Measurements from ENCODE around the gene GPR146.

GPR146 gene

GRCh38 chr7:1004018-1004852 is 40.1 kb upstream of the GPR146 start:
- H3K4me2 ChIP-seq (ENCODE audit: low read length, poor library complexity, severe bottlenecking), result no peak overlapping the region
- H2BK5ac ChIP-seq (ENCODE audit: low read depth, low read length, poor library complexity, severe bottlenecking), result no peak overlapping the region
- H3K18ac ChIP-seq (ENCODE audit: low read depth in 1 of 2, low read length in 2 of 2), result no peak overlapping the region
- no peak overlapping the region for H3K14ac ChIP-seq (ENCODE audit: low read length in 2 of 2)
- H2AK5ac ChIP-seq (ENCODE audit: low read length, severe bottlenecking), result no peak overlapping the region
- no peak overlapping the region for H2BK120ac ChIP-seq (ENCODE audit: low read depth, low read length)
- peaks cover 20 to 68% of the 10 kb centered on the region in 2 experiments for H3K36me3 ChIP-seq (ENCODE audit: control insufficient read depth in 1 of 2, insufficient read depth in 2 of 2, low read depth in 1 of 2, low read length in 2 of 2)
- H4K8ac ChIP-seq (ENCODE audit: low read length), result no peak overlapping the region
- no peak overlapping the region for H2BK12ac ChIP-seq (ENCODE audit: low read length in 2 of 2)
- H4K91ac ChIP-seq (ENCODE audit: low read length), result peak overlapping the region; percentile 70
- no peaks in the 10 kb centered on the region for H3K27me3 ChIP-seq (ENCODE audit: control insufficient read depth in 1 of 2, insufficient read depth in 1 of 2, low read length in 2 of 2)
- no peak overlapping the region for H3K23ac ChIP-seq (ENCODE audit: low read length in 2 of 2)
- 87% methylated on average over 32 of the region's 32 CpGs for WGBS
- no peaks in the 10 kb centered on the region for H3K9me3 ChIP-seq (ENCODE audit: control insufficient read depth, low read length)
- H3K4me1 ChIP-seq (ENCODE audit: control insufficient read depth, insufficient read depth, low read depth, low read length), result peaks cover 16% of the 10 kb centered on the region
- H2BK15ac ChIP-seq (ENCODE audit: low read depth, poor library complexity, severe bottlenecking), result no peak overlapping the region
- peaks cover 17% of the 10 kb centered on the region for H3K79me1 ChIP-seq (replicated peaks; ENCODE audit: low read length, poor library complexity, severe bottlenecking)
- no peak overlapping the region for H3K4me3 ChIP-seq (ENCODE audit: insufficient read depth in 1 of 2, low read depth in 1 of 2, low read length in 2 of 2)
- H3K9ac ChIP-seq (ENCODE audit: low read length), result no peak overlapping the region
- no peak overlapping the region for H3K27ac ChIP-seq (ENCODE audit: low read length, poor library complexity, severe bottlenecking)
- no peak overlapping the region for H2AFZ ChIP-seq (ENCODE audit: low read depth, low read length)
- no peak overlapping the region for H3K4ac ChIP-seq (ENCODE audit: low read depth in 1 of 2, low read length in 2 of 2)
- DNase-seq, result no peak

DNA sequence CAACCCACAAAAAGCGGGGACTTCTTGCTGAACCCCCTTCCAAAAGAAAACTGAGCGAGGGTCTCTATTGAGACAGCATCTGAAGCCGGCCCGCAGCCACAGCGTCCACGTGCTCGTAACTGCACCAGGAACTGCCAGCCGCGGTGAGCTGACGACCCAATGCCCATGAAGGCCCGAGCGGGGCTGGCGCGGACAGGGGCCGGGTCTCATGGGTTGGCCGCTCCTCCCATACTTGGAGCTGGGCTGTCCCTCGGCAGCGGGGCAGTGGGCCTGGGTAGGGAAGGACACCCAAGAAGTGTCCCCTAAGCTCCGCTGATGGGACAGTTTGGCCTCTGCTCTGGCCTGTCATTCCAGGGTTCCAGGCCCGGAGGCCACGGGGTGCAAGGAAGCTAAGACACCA is 39.0 kb upstream of the GPR146 start:
- H2AK5ac ChIP-seq (ENCODE audit: low read length, severe bottlenecking), result no peak overlapping the region
- no peak overlapping the region for H2AFZ ChIP-seq (ENCODE audit: low read depth, low read length)
- no peaks in the 10 kb centered on the region for H3K27me3 ChIP-seq (ENCODE audit: control insufficient read depth in 1 of 2, insufficient read depth in 1 of 2, low read length in 2 of 2)
- H3K4ac ChIP-seq (ENCODE audit: low read depth in 1 of 2, low read length in 2 of 2), result no peak overlapping the region
- H2BK5ac ChIP-seq (ENCODE audit: low read depth, low read length, poor library complexity, severe bottlenecking), result no peak overlapping the region
- no peak overlapping the region for H2BK12ac ChIP-seq (ENCODE audit: low read length in 2 of 2)
- peaks cover 17% of the 10 kb centered on the region for H3K79me1 ChIP-seq (replicated peaks; ENCODE audit: low read length, poor library complexity, severe bottlenecking)
- H3K18ac ChIP-seq (ENCODE audit: low read depth in 1 of 2, low read length in 2 of 2), result no peak overlapping the region
- no peak overlapping the region for H2BK15ac ChIP-seq (ENCODE audit: low read depth, poor library complexity, severe bottlenecking)
- DNase-seq, result no peak
- H2BK120ac ChIP-seq (ENCODE audit: low read depth, low read length), result no peak overlapping the region
- H3K9ac ChIP-seq (ENCODE audit: low read length), result no peak overlapping the region
- H3K23ac ChIP-seq (ENCODE audit: low read length in 2 of 2), result no peak overlapping the region
- peak overlapping the region; percentile 65 for H4K91ac ChIP-seq (ENCODE audit: low read length)
- H3K9me3 ChIP-seq (ENCODE audit: control insufficient read depth, low read length), result no peaks in the 10 kb centered on the region
- no peak overlapping the region for H3K4me2 ChIP-seq (ENCODE audit: low read length, poor library complexity, severe bottlenecking)
- peaks cover 15% of the 10 kb centered on the region for H3K4me1 ChIP-seq (ENCODE audit: control insufficient read depth, insufficient read depth, low read depth, low read length)
- no peak overlapping the region for H3K27ac ChIP-seq (ENCODE audit: low read length, poor library complexity, severe bottlenecking)
- H3K4me3 ChIP-seq (ENCODE audit: insufficient read depth in 1 of 2, low read depth in 1 of 2, low read length in 2 of 2), result no peak overlapping the region
- 97% methylated on average over 21 of the region's 21 CpGs for WGBS
- H3K36me3 ChIP-seq (ENCODE audit: control insufficient read depth in 1 of 2, insufficient read depth in 2 of 2, low read depth in 1 of 2, low read length in 2 of 2), result peaks cover 20 to 67% of the 10 kb centered on the region in 2 experiments
- H4K8ac ChIP-seq (ENCODE audit: low read length), result no peak overlapping the region
- H3K14ac ChIP-seq (ENCODE audit: low read length in 2 of 2), result no peak overlapping the region

DNA sequence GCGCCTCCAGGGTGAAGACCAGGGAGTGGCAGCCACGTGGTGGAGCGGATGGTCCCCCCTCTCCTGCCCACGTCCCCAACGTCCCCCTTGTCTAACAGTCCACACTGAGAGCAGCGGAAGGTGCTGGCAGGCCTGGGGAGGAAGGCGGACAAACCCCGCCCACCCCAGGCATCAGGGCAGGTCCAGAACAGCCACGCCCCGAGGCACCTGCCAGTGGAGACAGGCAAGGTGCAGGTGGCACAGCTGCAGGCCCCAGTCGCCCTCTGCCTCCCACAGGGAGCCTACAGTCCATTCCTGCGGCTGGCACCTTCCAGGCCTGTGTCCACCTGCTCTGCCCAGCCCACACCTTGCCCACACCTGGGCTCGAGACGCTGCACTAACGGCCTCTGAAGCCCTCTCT is 36.4 kb upstream of the GPR146 start:
- Histone ChIP-seq H2BK12ac (ENCODE audit: low read length in 2 of 2) (no peak overlapping the region), H2AFZ (ENCODE audit: low read depth, low read length) (no peak overlapping the region), H3K23ac (ENCODE audit: low read length in 2 of 2) (no peak overlapping the region), H3K79me1 (replicated peaks; ENCODE audit: low read length, poor library complexity, severe bottlenecking) (peaks cover 38% of the 10 kb centered on the region), H3K4ac (ENCODE audit: low read depth in 1 of 2, low read length in 2 of 2) (no peak overlapping the region), H3K4me3 (ENCODE audit: insufficient read depth in 1 of 2, low read depth in 1 of 2, low read length in 2 of 2) (no peak overlapping the region), H3K18ac (ENCODE audit: low read depth in 1 of 2, low read length in 2 of 2) (no peak overlapping the region), H3K27me3 (ENCODE audit: control insufficient read depth in 1 of 2, insufficient read depth in 1 of 2, low read length in 2 of 2) (no peaks in the 10 kb centered on the region), H4K8ac (ENCODE audit: low read length) (no peak overlapping the region), H3K36me3 (ENCODE audit: control insufficient read depth in 1 of 2, insufficient read depth in 2 of 2, low read depth in 1 of 2, low read length in 2 of 2) (peaks cover 20 to 73% of the 10 kb centered on the region in 2 experiments), H2AK5ac (ENCODE audit: low read length, severe bottlenecking) (no peak overlapping the region), H3K4me1 (ENCODE audit: control insufficient read depth, insufficient read depth, low read depth, low read length) (peaks cover 14% of the 10 kb centered on the region), H3K9ac (ENCODE audit: low read length) (no peak overlapping the region), H4K91ac (ENCODE audit: low read length) (no peak overlapping the region), H3K14ac (ENCODE audit: low read length in 2 of 2) (no peak overlapping the region), H3K9me3 (ENCODE audit: control insufficient read depth, low read length) (no peaks in the 10 kb centered on the region), H3K27ac (ENCODE audit: low read length, poor library complexity, severe bottlenecking) (no peak overlapping the region), H3K4me2 (ENCODE audit: low read length, poor library complexity, severe bottlenecking) (no peak overlapping the region), H2BK15ac (ENCODE audit: low read depth, poor library complexity, severe bottlenecking) (no peak overlapping the region), H2BK120ac (ENCODE audit: low read depth, low read length) (no peak overlapping the region), H2BK5ac (ENCODE audit: low read depth, low read length, poor library complexity, severe bottlenecking) (no peak overlapping the region)
- DNase-seq, result no peak
- WGBS, result over 99% methylated on average over 11 of the region's 15 CpGs

GRCh38 chr7:1008733-1009363 is 35.5 kb upstream of the GPR146 start:
- no peak for DNase-seq
- Histone ChIP-seq H3K79me1 (replicated peaks; ENCODE audit: low read length, poor library complexity, severe bottlenecking) (peaks cover 41% of the 10 kb centered on the region), H3K9ac (ENCODE audit: low read length) (no peak overlapping the region), H2BK120ac (ENCODE audit: low read depth, low read length) (no peak overlapping the region), H2AK5ac (ENCODE audit: low read length, severe bottlenecking) (no peak overlapping the region), H2AFZ (ENCODE audit: low read depth, low read length) (no peak overlapping the region), H3K4me2 (ENCODE audit: low read length, poor library complexity, severe bottlenecking) (no peak overlapping the region), H3K4me1 (ENCODE audit: control insufficient read depth, insufficient read depth, low read depth, low read length) (peaks cover 14% of the 10 kb centered on the region), H3K27ac (ENCODE audit: low read length, poor library complexity, severe bottlenecking) (no peak overlapping the region), H2BK5ac (ENCODE audit: low read depth, low read length, poor library complexity, severe bottlenecking) (no peak overlapping the region), H2BK12ac (ENCODE audit: low read length in 2 of 2) (no peak overlapping the region), H3K27me3 (ENCODE audit: control insufficient read depth in 1 of 2, insufficient read depth in 1 of 2, low read length in 2 of 2) (no peaks in the 10 kb centered on the region), H3K4me3 (ENCODE audit: insufficient read depth in 1 of 2, low read depth in 1 of 2, low read length in 2 of 2) (no peak overlapping the region), H4K91ac (ENCODE audit: low read length) (peak overlapping the region; percentile 81), H3K14ac (ENCODE audit: low read length in 2 of 2) (no peak overlapping the region), H4K8ac (ENCODE audit: low read length) (no peak overlapping the region), H3K9me3 (ENCODE audit: control insufficient read depth, low read length) (no peaks in the 10 kb centered on the region), H3K23ac (ENCODE audit: low read length in 2 of 2) (no peak overlapping the region), H3K18ac (ENCODE audit: low read depth in 1 of 2, low read length in 2 of 2) (peak overlapping the region in 1 of 2 experiments; percentile 3), H3K36me3 (ENCODE audit: control insufficient read depth in 1 of 2, insufficient read depth in 2 of 2, low read depth in 1 of 2, low read length in 2 of 2) (peaks cover 20 to 73% of the 10 kb centered on the region in 2 experiments), H3K4ac (ENCODE audit: low read depth in 1 of 2, low read length in 2 of 2) (no peak overlapping the region), H2BK15ac (ENCODE audit: low read depth, poor library complexity, severe bottlenecking) (no peak overlapping the region)
- 95% methylated on average over 37 of the region's 37 CpGs for WGBS
